ENCODE results near the gene TMEM143.
"Not testable (repeated sequence)": the region's sequence is repeated elsewhere in the genome, so short reads cannot be mapped to it uniquely, and the experiment has no call there.

Gene TMEM143

DNA sequence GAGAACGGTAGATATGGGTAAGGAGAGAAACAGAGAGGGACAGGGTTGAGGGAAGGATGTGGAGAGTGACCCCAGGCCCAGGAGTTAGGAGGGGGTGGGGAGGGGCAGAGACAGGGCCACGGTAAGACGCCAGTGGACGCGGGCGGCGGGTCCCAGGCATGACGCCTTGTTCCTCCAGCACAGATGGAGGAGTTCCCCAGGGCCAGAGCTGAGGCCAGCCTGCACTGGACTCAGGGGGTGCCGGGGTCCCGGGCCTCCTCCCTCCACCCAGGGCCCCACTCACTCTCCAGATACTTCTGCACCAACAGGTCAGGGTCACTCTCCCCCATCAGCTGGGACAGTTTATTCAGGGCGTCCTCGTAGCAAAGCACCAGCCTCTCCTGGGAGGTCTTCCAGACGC, 60.4 kb downstream of the TMEM143 start:
- H3K36me3 ChIP-seq: no peaks in the 10 kb centered on the region
- peaks cover 51% of the 10 kb centered on the region for H3K4me1 ChIP-seq
- H3K27ac ChIP-seq: 0 out of 2 replicates have a peak overlapping the region, but pooled peaks have one; percentile 18
- H3K9me3 ChIP-seq: no peaks in the 10 kb centered on the region
- no peak overlapping the region for H3K9ac ChIP-seq
- no peaks in the 10 kb centered on the region for H3K27me3 ChIP-seq
- no peaks in the 10 kb centered on the region for H4K20me1 ChIP-seq
- H3K4me3 ChIP-seq: no peak overlapping the region
- H3K4me2 ChIP-seq: peak overlapping the region; percentile 55
- no peak for TF ChIP-seq Cebpa-rat (IDR thresholded peaks at IDR 0.05)

DNA sequence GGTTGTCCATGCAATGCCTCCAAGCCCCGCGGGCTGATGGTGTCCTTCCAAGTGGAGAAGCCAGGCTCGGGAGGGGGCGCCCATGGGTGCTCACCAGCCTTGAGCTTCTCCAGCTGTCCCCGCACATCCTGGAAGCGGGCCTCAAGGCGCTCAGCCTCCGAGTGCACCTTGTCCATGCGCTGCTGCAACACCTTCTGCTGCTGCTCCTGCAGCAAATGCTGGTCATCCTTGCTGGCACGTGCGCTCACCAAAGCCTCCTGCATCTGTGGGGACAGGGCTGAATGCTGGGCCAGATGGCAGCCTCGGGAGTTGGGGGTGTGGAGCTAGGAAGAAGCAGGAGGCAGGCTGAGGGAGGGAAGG, 61.2 kb downstream of the TMEM143 start:
- Histone ChIP-seq H3K27ac (no peak overlapping the region), H3K27me3 (no peaks in the 10 kb centered on the region), H3K36me3 (no peaks in the 10 kb centered on the region), H3K4me1 (peaks cover 50% of the 10 kb centered on the region), H3K9me3 (no peaks in the 10 kb centered on the region), H3K9ac (no peak overlapping the region), H4K20me1 (no peaks in the 10 kb centered on the region), H3K4me2 (no peak overlapping the region), H3K4me3 (no peak overlapping the region)
- no peak for TF ChIP-seq Cebpa-rat (IDR thresholded peaks at IDR 0.05)

GRCh38 chr19:48301886-48302599, 61.7 kb downstream of the TMEM143 start:
- Histone ChIP-seq H3K36me3 (no peaks in the 10 kb centered on the region), H3K9ac (no peak overlapping the region), H3K4me1 (peaks cover 50% of the 10 kb centered on the region), H3K27ac (no peak overlapping the region), H3K9me3 (no peaks in the 10 kb centered on the region), H3K4me3 (no peak overlapping the region), H3K27me3 (no peaks in the 10 kb centered on the region), H3K4me2 (no peak overlapping the region), H4K20me1 (no peaks in the 10 kb centered on the region)
- no peak for TF ChIP-seq Cebpa-rat (IDR thresholded peaks at IDR 0.05)

GRCh38 chr19:48297975-48298374, 65.8 kb downstream of the TMEM143 start:
- Histone ChIP-seq H3K4me1 (peaks cover 46% of the 10 kb centered on the region), H3K27me3 (no peaks in the 10 kb centered on the region), H3K9me3 (no peaks in the 10 kb centered on the region), H3K4me3 (no peak overlapping the region), H3K4me2 (no peak overlapping the region), H4K20me1 (no peaks in the 10 kb centered on the region), H3K27ac (peak overlapping the region; percentile 60), H3K36me3 (no peaks in the 10 kb centered on the region), H3K9ac (no peak overlapping the region)
- TF ChIP-seq Cebpa-rat (IDR thresholded peaks at IDR 0.05): no peak

DNA sequence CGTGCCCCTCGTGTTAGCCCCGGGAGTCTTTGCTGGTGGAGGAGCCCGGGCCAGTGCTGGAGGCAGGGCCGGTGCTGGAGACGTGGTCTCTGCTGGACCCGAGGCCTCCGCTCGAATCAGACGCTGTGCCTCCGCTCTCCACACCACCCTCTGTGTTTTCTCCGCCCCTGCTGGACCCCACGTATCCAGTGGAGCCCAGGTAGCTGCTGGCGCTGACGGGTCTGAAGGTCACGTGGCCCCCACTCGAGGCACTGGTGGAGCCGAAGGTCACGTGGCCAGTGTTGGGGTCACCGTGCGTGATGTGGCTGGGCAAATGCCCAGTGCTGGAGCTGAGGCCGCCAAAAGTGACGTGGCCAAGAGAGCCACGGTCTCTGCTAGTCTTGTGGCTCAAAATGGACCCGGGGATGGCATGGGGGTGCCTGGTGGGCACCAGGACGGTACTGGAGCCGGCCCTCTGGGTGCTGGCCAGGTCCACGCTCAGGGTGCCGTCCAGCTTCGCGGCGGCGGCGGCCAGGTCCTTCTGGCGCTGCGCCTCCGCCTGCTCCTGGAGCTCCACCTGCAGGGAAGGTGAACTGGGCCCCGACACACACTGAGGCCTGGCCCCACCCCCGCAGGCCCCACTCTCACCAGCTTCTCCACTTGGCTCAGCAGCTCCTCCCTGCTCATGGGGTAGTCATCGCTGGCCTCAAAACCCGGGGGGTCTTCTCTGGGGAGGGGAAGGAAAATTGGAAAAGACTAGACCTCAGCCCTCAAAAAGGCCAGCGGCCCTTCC, 66.6 kb downstream of the TMEM143 start:
- H3K27ac ChIP-seq: peak overlapping the region; percentile 60
- H3K4me3 ChIP-seq: no peak overlapping the region
- no peaks in the 10 kb centered on the region for H3K27me3 ChIP-seq
- H4K20me1 ChIP-seq: no peaks in the 10 kb centered on the region
- no peak overlapping the region; the same call in 1 of the 2 replicates for H3K9ac ChIP-seq
- no peaks in the 10 kb centered on the region for H3K9me3 ChIP-seq
- H3K36me3 ChIP-seq: no peaks in the 10 kb centered on the region
- peaks cover 53% of the 10 kb centered on the region for H3K4me1 ChIP-seq
- peak overlapping the region; percentile 3; the same call in 1 of the 2 replicates for H3K4me2 ChIP-seq
- TF ChIP-seq Cebpa-rat (IDR thresholded peaks at IDR 0.05): no peak

DNA sequence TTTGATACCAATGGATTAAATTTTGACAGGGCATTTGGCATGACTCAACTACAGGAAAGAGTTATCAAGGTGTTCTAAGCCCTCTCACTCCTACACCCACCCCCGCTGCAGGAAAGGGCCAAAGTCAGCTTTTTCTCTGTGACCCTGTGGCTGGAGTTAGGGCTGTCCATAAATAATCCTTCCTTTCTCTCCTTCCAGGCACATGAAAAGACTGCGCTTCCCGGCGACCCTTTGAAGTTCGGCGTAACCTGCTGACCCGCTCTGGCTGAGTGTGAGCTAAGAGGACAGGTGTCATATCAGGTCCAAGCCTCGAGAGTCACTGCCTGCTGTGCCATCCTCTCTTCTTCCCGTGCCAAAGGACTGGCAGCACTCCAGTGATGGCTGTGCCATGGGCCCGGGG, 68.3 kb downstream of the TMEM143 start:
- H3K9ac ChIP-seq: no peak overlapping the region
- no peaks in the 10 kb centered on the region for H3K36me3 ChIP-seq
- H3K4me2 ChIP-seq: peak overlapping the region; percentile 12; the same call in 1 of the 2 replicates
- peaks cover 68% of the 10 kb centered on the region for H3K4me1 ChIP-seq
- no peak overlapping the region for H3K4me3 ChIP-seq
- H3K27ac ChIP-seq: no peak overlapping the region
- TF ChIP-seq Cebpa-rat (IDR thresholded peaks at IDR 0.05): no peak
- H4K20me1 ChIP-seq: no peaks in the 10 kb centered on the region
- no peaks in the 10 kb centered on the region for H3K27me3 ChIP-seq
- H3K9me3 ChIP-seq: no peaks in the 10 kb centered on the region

GRCh38 chr19:48292798-48293197, 70.9 kb downstream of the TMEM143 start:
- no peak overlapping the region for H3K9ac ChIP-seq
- H3K36me3 ChIP-seq: peaks cover 12% of the 10 kb centered on the region; the same call in 1 of the 2 replicates
- H3K9me3 ChIP-seq: no peaks in the 10 kb centered on the region
- H3K27me3 ChIP-seq: no peaks in the 10 kb centered on the region
- H3K27ac ChIP-seq: peak overlapping the region; percentile 6; the same call in 1 of the 2 replicates
- TF ChIP-seq Cebpa-rat (IDR thresholded peaks at IDR 0.05): no peak
- H3K4me2 ChIP-seq: peak overlapping the region; percentile 57; the same call in 1 of the 2 replicates
- H3K4me1 ChIP-seq: peaks cover 69% of the 10 kb centered on the region
- H3K4me3 ChIP-seq: no peak overlapping the region
- no peaks in the 10 kb centered on the region for H4K20me1 ChIP-seq

GRCh38 chr19:48291489-48291815, 72.3 kb downstream of the TMEM143 start:
- H3K4me3 ChIP-seq: peak overlapping the region; percentile 72
- H3K9me3 ChIP-seq, H4K20me1 ChIP-seq, H3K27me3 ChIP-seq, H3K27ac ChIP-seq: not testable (repeated sequence)
- H3K4me1 ChIP-seq: peaks cover 58% of the 10 kb centered on the region
- peaks cover 25% of the 10 kb centered on the region for H3K36me3 ChIP-seq
- peak overlapping the region; percentile 79 for H3K9ac ChIP-seq
- peak overlapping the region; percentile 93 for H3K4me2 ChIP-seq

DNA sequence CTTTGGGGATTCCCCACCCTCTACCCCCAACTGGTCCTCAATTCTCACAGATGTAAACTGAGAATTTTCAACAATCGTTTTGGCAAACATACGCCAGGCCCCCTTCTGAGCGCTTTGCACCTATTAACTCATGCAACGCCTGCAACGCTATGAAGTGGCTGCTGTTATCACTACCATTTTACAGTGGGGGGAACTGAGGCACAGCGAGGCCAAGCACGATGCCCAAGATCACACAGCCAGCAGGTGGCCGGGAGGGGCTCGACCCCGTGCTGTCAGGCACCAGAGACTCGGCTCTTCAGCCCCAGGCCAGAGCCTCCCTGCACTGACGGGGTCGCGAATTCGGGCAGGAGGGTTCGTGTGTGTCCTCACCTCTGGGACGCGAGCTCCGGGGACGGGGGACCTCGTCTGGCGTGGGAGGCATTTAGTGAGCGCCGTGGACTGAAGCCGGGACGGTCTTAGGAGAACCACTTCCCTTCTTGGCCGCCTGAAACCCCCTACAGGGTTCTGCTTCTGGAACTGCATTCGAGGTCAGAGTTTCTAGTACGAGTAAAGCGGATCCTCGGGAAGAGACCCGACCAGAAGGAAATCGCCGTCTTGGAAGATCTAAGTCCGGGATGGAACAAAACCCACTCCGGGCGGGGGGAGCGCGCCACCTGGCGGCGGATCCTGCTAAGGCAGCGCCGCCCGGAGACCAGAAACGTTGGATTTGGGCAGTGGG, 72.8 kb downstream of the TMEM143 start:
- peak overlapping the region; percentile 72 for H3K4me3 ChIP-seq
- peaks cover 30% of the 10 kb centered on the region for H3K36me3 ChIP-seq

DNA sequence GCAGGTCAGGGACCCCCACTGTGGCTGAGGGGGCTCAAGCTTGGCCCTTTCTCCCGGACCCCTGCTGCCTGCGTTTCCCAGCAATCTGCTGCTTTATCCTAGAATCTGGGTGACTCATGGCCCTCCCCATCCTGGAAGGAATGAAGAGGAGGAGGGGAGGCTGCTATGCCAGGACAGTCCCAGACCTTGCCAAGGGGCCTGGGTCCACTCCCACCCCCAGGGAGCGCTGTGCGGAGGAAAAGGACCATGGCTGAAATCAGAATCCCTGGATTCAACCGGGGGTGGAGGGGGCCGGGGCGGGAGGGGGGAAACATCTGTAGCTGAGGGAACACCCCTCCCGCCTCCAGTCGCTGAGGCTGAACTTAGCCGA, 73.4 kb downstream of the TMEM143 start:
- Histone ChIP-seq H3K27me3 (no peaks in the 10 kb centered on the region), H3K4me1 (peaks cover 52% of the 10 kb centered on the region), H3K9me3 (peaks cover 15% of the 10 kb centered on the region), H3K4me2 (peak overlapping the region; percentile 93), H3K27ac (no peak overlapping the region), H4K20me1 (no peaks in the 10 kb centered on the region), H3K36me3 (peaks cover 36% of the 10 kb centered on the region), H3K9ac (no peak overlapping the region), H3K4me3 (peak overlapping the region; percentile 72)
- TF ChIP-seq Cebpa-rat (IDR thresholded peaks at IDR 0.05): no peak

More for the DNA sequence above, 72.8 kb downstream of the TMEM143 start:
- no peak for TF ChIP-seq Cebpa-rat (IDR thresholded peaks at IDR 0.05)
- H4K20me1 ChIP-seq: no peaks in the 10 kb centered on the region
- peak overlapping the region; percentile 79 for H3K9ac ChIP-seq
- H3K27ac ChIP-seq: peak overlapping the region; percentile 78
- H3K27me3 ChIP-seq: no peaks in the 10 kb centered on the region
- H3K4me1 ChIP-seq: peaks cover 58% of the 10 kb centered on the region
- H3K4me2 ChIP-seq: peak overlapping the region; percentile 93
- H3K9me3 ChIP-seq: peaks cover 9% of the 10 kb centered on the region
